ENCODE data around the gene AMOTL2.

DNA sequence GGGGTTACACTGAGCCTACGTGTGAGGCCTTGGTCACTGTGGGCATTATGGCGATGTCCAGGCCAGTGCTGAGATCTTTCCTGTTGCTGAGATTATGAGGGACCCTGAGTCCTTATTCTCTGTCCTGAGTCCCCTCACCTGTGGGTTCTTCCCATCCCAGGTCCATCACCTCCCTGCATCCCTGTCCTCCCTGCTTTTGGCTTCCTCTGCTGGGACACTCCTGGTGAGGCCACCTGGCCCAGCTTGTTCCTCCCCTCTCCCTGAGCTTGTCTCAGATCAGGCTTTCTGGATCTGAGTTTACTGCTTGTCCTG is 36.1 kb downstream of the AMOTL2 start:
- TF ChIP-seq CBX2 (IDR thresholded peaks at IDR 0.05; ENCODE audit: insufficient read depth, low read length, poor library complexity, severe bottlenecking): no peak
- no peak for TF ChIP-seq SMC3 (conservative IDR thresholded peaks at IDR 0.05; ENCODE audit: insufficient read depth, low read depth, low read length)
- no peak for TF ChIP-seq ESRRA (IDR thresholded peaks at IDR 0.05; ENCODE audit: borderline replicate concordance, low read depth)
- TF ChIP-seq ZFP36 (IDR thresholded peaks at IDR 0.05; ENCODE audit: low read depth, low read length, partially characterized antibody): no peak
- no peak for TF ChIP-seq POLR2AphosphoS5 (IDR thresholded peaks at IDR 0.05; ENCODE audit: control insufficient read depth, insufficient read depth, low read depth, low read length)
- TF ChIP-seq NFIC (IDR thresholded peaks at IDR 0.05): no peak
- no peak for TF ChIP-seq TAF1 (IDR thresholded peaks at IDR 0.05; ENCODE audit: control insufficient read depth, extremely low read depth, insufficient read depth, low read length, severe bottlenecking)
- no peak for TF ChIP-seq TCF3 (CRISPR knock-in tag; IDR thresholded peaks at IDR 0.05)
- TF ChIP-seq ATF1 (CRISPR knock-in tag; IDR thresholded peaks at IDR 0.05): no peak
- no peak for TF ChIP-seq ATF1 (tag; IDR thresholded peaks at IDR 0.05)
- TF ChIP-seq, protein P1, sequence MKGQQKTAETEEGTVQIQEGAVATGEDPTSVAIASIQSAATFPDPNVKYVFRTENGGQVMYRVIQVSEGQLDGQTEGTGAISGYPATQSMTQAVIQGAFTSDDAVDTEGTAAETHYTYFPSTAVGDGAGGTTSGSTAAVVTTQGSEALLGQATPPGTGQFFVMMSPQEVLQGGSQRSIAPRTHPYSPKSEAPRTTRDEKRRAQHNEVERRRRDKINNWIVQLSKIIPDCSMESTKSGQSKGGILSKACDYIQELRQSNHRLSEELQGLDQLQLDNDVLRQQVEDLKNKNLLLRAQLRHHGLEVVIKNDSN (CRISPR knock-in tag; IDR thresholded peaks at IDR 0.05): no peak
- TF ChIP-seq CTCF (IDR thresholded peaks at IDR 0.05 in 2 of 3, conservative IDR thresholded peaks at IDR 0.05 in 1 of 3; ENCODE audit: insufficient read depth in 2 of 3, low read depth in 1 of 3, low read length in 3 of 3): no peak

Data from K562 (cell line).